GM18507 (cell line): ENCODE results near the gene CDH13.

Experiments used
- DNase-seq: peaks from one replicate; pipeline ENCODE4 v3.0.0; 2011; ENCODE audit warnings: low read depth; ENCODE audit not compliant: insufficient read length; ENCODE audit errors: extremely low spot score
- FAIRE-seq: peaks from 2 replicates; lab custom pipeline; 2011; peaks lifted over from hg19 to GRCh38; lab: Jason Lieb, UNC

The CDH13 gene

GRCh38 chr16:82625066-82625968 lies 1.5 kb upstream of the CDH13 start:
- no peak for FAIRE-seq

GRCh38 chr16:82628088-82628423 lies 1.3 kb downstream of the CDH13 start:
- FAIRE-seq (no peak), DNase-seq (no peak)

More at GRCh38 chr16:82625066-82625968, 1.5 kb upstream of the CDH13 start:
- no peak for DNase-seq

- FAIRE-seq (no peak), DNase-seq (no peak)
These were observed 1.9 kb downstream of the CDH13 start for GRCh38 chr16:82628711-82629110.

GRCh38 chr16:82629441-82630027 lies 2.8 kb downstream of the CDH13 start:
- FAIRE-seq (no peak), DNase-seq (no peak)

- no peak for DNase-seq
- FAIRE-seq: no peak
These were observed 3.5 kb downstream of the CDH13 start for GRCh38 chr16:82630219-82630618.

GRCh38 chr16:82630688-82631087 lies 3.9 kb downstream of the CDH13 start:
- DNase-seq (no peak), FAIRE-seq (no peak)

GRCh38 chr16:82631701-82632685 lies 5.2 kb downstream of the CDH13 start:
- FAIRE-seq (no peak), DNase-seq (no peak)

- FAIRE-seq (no peak), DNase-seq (no peak)
These were observed 7.3 kb downstream of the CDH13 start for GRCh38 chr16:82633964-82634600.

GRCh38 chr16:82634955-82635610 lies 8.3 kb downstream of the CDH13 start:
- no peak for FAIRE-seq
- DNase-seq: no peak

GRCh38 chr16:82636485-82636884 lies 9.7 kb downstream of the CDH13 start:
- FAIRE-seq (no peak), DNase-seq (no peak)

GRCh38 chr16:82636958-82637357 lies 10.2 kb downstream of the CDH13 start:
- FAIRE-seq (no peak), DNase-seq (no peak)

- no peak for FAIRE-seq
- no peak for DNase-seq
These were observed 11.5 kb downstream of the CDH13 start for GRCh38 chr16:82638095-82638798.

GRCh38 chr16:82639263-82639662 lies 12.5 kb downstream of the CDH13 start:
- no peak for FAIRE-seq
- no peak for DNase-seq

GRCh38 chr16:82639666-82640336 lies 13.0 kb downstream of the CDH13 start:
- DNase-seq (peak; percentile 36), FAIRE-seq (no peak)

- FAIRE-seq: peak; percentile 51
These were observed 14.7 kb downstream of the CDH13 start for GRCh38 chr16:82641336-82641984.

GRCh38 chr16:82643136-82643535 lies 16.4 kb downstream of the CDH13 start:
- peak; percentile 69 for FAIRE-seq
- DNase-seq: no peak

More at GRCh38 chr16:82641336-82641984, 14.7 kb downstream of the CDH13 start:
- DNase-seq: no peak

- FAIRE-seq: no peak
- no peak for DNase-seq
These were observed 17.3 kb downstream of the CDH13 start for GRCh38 chr16:82643936-82644630.
